Endothelial cell of umbilical vein (primary cell): ENCODE data around the gene SLC6A6. TPM values are rescaled to one million over a fixed set of nuclear protein-coding genes. Genes with fewer than 3 reads are reported as not detected.

Experiments used
- BruUV-seq: library from RNA; stranded (reverse); fragments of 400-500 nt; replicated peaks from 2 replicates; lab custom pipeline; 2021; lab: Mats Ljungman, UMichigan
- CTCF ChIA-PET: fragments of 300-600, 350-600 bp; sonication (Branson Sonifier 250); formaldehyde crosslinking; loops from one replicate; lab custom pipeline; 2021; ENCODE audit warnings: antibody characterized with exemption, inconsistent platforms; lab: Charles Lee
- POLR2A ChIA-PET: fragments of 300-600, 350-600 bp; sonication (Branson Sonifier 250); formaldehyde crosslinking; loops from one replicate; lab custom pipeline; 2021; ENCODE audit warnings: antibody characterized with exemption, inconsistent platforms; lab: Charles Lee
- DNase-seq: peaks from one replicate; pipeline ENCODE4 v3.0.0-alpha.2; 2011; ENCODE audit warnings: low read depth, low spot score
- FAIRE-seq: peaks from 2 replicates; lab custom pipeline; 2011; peaks lifted over from hg19 to GRCh38; lab: Jason Lieb, UNC
- H2AFZ ChIP-seq: 2 replicates; pipeline ENCODE4 v1.6.0; 2012; ENCODE audit warnings: low read depth, low read length, control low read depth, inconsistent platforms
- H3K27ac ChIP-seq: 2 replicates; pipeline ENCODE4 v1.5.1; 2011; ENCODE audit warnings: low read depth, mild to moderate bottlenecking, control low read depth, low read length, moderate library complexity; ENCODE audit not compliant: insufficient read depth
- H3K27me3 ChIP-seq, 2 experiments: 2 replicates each; pipeline versions ENCODE4 v1.6.0 to v1.6.1; 2011; ENCODE audit warnings: low read length in 2 of 2, mixed read lengths in 1 of 2; ENCODE audit not compliant: control insufficient read depth in 2 of 2, insufficient read depth in 2 of 2
- H3K36me3 ChIP-seq, 2 experiments: 2 replicates in 1 of 2; 3 replicates in 1 of 2; pipeline ENCODE4 v1.5.1; 2011; ENCODE audit warnings: low read length in 2 of 2, mild to moderate bottlenecking in 1 of 2, moderate library complexity in 1 of 2; ENCODE audit not compliant: control insufficient read depth in 2 of 2, insufficient read depth in 2 of 2; ENCODE audit errors: extremely low read depth in 1 of 2
- H3K4me1 ChIP-seq: 3 replicates; pipeline ENCODE4 v1.5.1; 2011; ENCODE audit warnings: mild to moderate bottlenecking, low read length; ENCODE audit not compliant: control insufficient read depth, insufficient read depth; ENCODE audit errors: extremely low read depth
- H3K4me2 ChIP-seq: 2 replicates; pipeline ENCODE4 v1.6.1; 2011; ENCODE audit warnings: low read length, control low read depth, mixed read lengths; ENCODE audit not compliant: insufficient read depth
- H3K4me3 ChIP-seq, 3 experiments: fragments of 200-600 bp in 1 of 3; sonication (generic), shearing (Covaris generic) in 1 of 3; replicated peaks in 1 of 3; 2 replicates each; pipeline ENCODE4 v1.5.1; 2011 to 2016; ENCODE audit warnings: control low read depth in 3 of 3, low read length in 3 of 3, mild to moderate bottlenecking in 2 of 3, inconsistent platforms in 1 of 3, low read depth in 1 of 3, moderate library complexity in 1 of 3; ENCODE audit not compliant: insufficient read depth in 1 of 3
- H3K79me2 ChIP-seq: 2 replicates; pipeline ENCODE4 v1.6.0; 2012; ENCODE audit warnings: low read length, inconsistent platforms; ENCODE audit not compliant: control insufficient read depth, insufficient read depth
- H3K9ac ChIP-seq: replicated peaks from 2 replicates; pipeline ENCODE3; 2011; ENCODE audit warnings: low read length, control low read depth; ENCODE audit not compliant: insufficient read depth; ENCODE audit errors: extremely low read depth
- H3K9me1 ChIP-seq: replicated peaks from 3 replicates; pipeline ENCODE4 v1.6.0; 2011; ENCODE audit warnings: mild to moderate bottlenecking, low read length; ENCODE audit not compliant: control insufficient read depth, insufficient read depth; ENCODE audit errors: extremely low read depth
- H3K9me3 ChIP-seq: replicated peaks from 2 replicates; pipeline ENCODE4 v1.5.1; 2012; ENCODE audit warnings: low read length, inconsistent platforms; ENCODE audit not compliant: control insufficient read depth, insufficient read depth
- H4K20me1 ChIP-seq: replicated peaks from 2 replicates; pipeline ENCODE3; 2011; ENCODE audit warnings: mild to moderate bottlenecking, low read length; ENCODE audit not compliant: control insufficient read depth, insufficient read depth; ENCODE audit errors: extremely low read depth
- CTCF ChIP-seq, 2 donors: IDR thresholded peaks; 1 replicate in 1 of 2; 2 replicates in 1 of 2; pipeline ENCODE4 v1.5.1; 2011; ENCODE audit warnings: low read length in 2 of 2, mild to moderate bottlenecking in 2 of 2, moderate library complexity in 2 of 2, control low read depth in 1 of 2, inconsistent platforms in 1 of 2, low read depth in 1 of 2; ENCODE audit not compliant: insufficient read depth in 1 of 2; ENCODE audit errors: extremely low read depth in 1 of 2
- EZH2 ChIP-seq: IDR thresholded peaks from 2 replicates; pipeline ENCODE4 v1.6.1; 2012; ENCODE audit warnings: borderline replicate concordance, low read depth, mild to moderate bottlenecking, moderate library complexity, low read length, inconsistent platforms; ENCODE audit not compliant: severe bottlenecking
- FOS ChIP-seq: IDR thresholded peaks from 2 replicates; pipeline ENCODE4 v1.6.1; 2011; ENCODE audit warnings: mild to moderate bottlenecking, low read length, moderate library complexity, borderline replicate concordance; ENCODE audit not compliant: insufficient read depth
- GATA2 ChIP-seq: IDR thresholded peaks from 2 replicates; pipeline ENCODE4 v1.7.0; 2011; ENCODE audit warnings: low read depth, mild to moderate bottlenecking, moderate library complexity, mixed read lengths, low read length; ENCODE audit not compliant: insufficient read length, insufficient read depth
- JUN ChIP-seq: IDR thresholded peaks from 2 replicates; pipeline ENCODE4 v1.6.1; 2011; ENCODE audit warnings: borderline replicate concordance, low read depth; ENCODE audit not compliant: insufficient read length, insufficient read depth
- MAX ChIP-seq: IDR thresholded peaks from 2 replicates; pipeline ENCODE4 v1.6.1; 2011; ENCODE audit not compliant: insufficient read depth, insufficient read length
- MYC ChIP-seq: IDR thresholded peaks from one replicate; pipeline ENCODE4 v1.6.1; 2011; ENCODE audit warnings: mild to moderate bottlenecking, low read depth, low read length
- POLR2A ChIP-seq: IDR thresholded peaks from 2 replicates; pipeline ENCODE4 v1.6.1; 2012; ENCODE audit warnings: low read depth, mild to moderate bottlenecking, control low read depth, low read length
- POLR2AphosphoS5 ChIP-seq: IDR thresholded peaks from 2 replicates; pipeline ENCODE4 v1.6.1; 2012; ENCODE audit warnings: low read depth, mild to moderate bottlenecking, control low read depth, low read length, moderate library complexity; ENCODE audit not compliant: insufficient read depth
- dilution Hi-C: fragments of 300-500 bp; cut with MboI; formaldehyde crosslinking; loops from one replicate; pipeline ENCODE4 v1.15.0; 2019; ENCODE audit warnings: low sequenced_read_pairs; ENCODE audit not compliant: extremely low pct_ligation_motif_present
- intact Hi-C: fragments of 100-400 bp; cut with micrococcal nuclease; formaldehyde crosslinking; loops from one replicate; pipeline ENCODE4 v1.10.0; 2022
- polyA plus RNA-seq, 4 experiments: library from polyadenylated mRNA; depleted of rRNA in 3 of 4; stranded (reverse) in 3 of 4; unstranded in 1 of 4; fragments of >200 nt; gene quantifications; 2 replicates each; pipeline versions ENCODE4 v1.2.1 to v1.2.3, GENCODE V29; 2011 to 2012; ENCODE audit warnings: missing spikeins in 1 of 4
- total RNA-seq: library from RNA; stranded (reverse); gene quantifications from 2 replicates; pipeline ENCODE4 v1.2.3, GENCODE V29; 2021

SLC6A6 gene
- total and polyA plus RNA-seq, 2 donors (not counting 3 experiments of a cell fraction or from before 2014, with no cell fraction given): 25.7 to 38.0 TPM

DNA sequence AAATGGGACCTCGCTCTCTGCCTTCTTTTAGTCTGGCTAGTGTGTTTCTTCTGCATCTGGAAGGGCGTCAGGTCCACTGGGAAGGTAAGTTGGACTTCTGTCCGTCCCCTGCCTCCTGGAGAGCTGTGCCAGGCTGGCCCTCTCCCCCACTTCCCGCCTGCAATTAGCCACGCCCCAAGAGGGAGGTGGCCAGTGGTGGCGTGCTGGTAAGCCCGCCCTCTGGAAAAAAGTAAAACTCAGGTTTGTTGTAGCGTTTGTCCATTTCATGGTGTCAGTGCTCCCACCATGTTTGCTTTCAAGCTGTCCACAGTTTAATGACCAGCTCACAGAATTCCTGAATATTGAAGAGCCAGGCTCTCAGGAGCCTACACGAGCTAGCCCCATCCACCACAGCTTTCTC lies 55.6 kb downstream of the SLC6A6 start:
- no peak for DNase-seq

More for the DNA sequence above, 55.6 kb downstream of the SLC6A6 start:
- no peaks in the 10 kb centered on the region for H3K36me3 ChIP-seq
- H3K27ac ChIP-seq: no peak overlapping the region
- H3K9me1 ChIP-seq: no peaks in the 10 kb centered on the region
- CTCF ChIA-PET: interaction anchor here (1.2 to 2.3 kb wide), 8 partner anchors 9 to 255 kb away, joined by 4 to 11 read pairs (median 4); partner anchors contain the start of gene SLC6A6
- no peak overlapping the region for H3K9ac ChIP-seq
- TF ChIP-seq EZH2: no peak
- TF ChIP-seq CTCF (IDR thresholded peaks at IDR 0.05; ENCODE audit: extremely low read depth in 1 of 2, insufficient read depth in 1 of 2, low read depth in 1 of 2, low read length in 2 of 2): no peak
- TF ChIP-seq MYC: no peak
- no peak for TF ChIP-seq MAX
- TF ChIP-seq POLR2A: no peak
- TF ChIP-seq GATA2: no peak
- no peak for TF ChIP-seq JUN
- no peak for TF ChIP-seq POLR2AphosphoS5
- TF ChIP-seq FOS: no peak
- BruUV-seq: no TSS peak
- POLR2A ChIA-PET: interaction anchor here (1.6 kb wide), 1 partner anchor 279 kb away, joined by 3 read pairs; the partner anchor contains the start of gene LSM3
- H3K4me1 ChIP-seq: peaks cover 48% of the 10 kb centered on the region
- dilution Hi-C loops (no loop called here), intact Hi-C loops (no loop called here)
- no peak overlapping the region for H3K4me3 ChIP-seq
- no peaks in the 10 kb centered on the region for H3K9me3 ChIP-seq
- H3K27me3 ChIP-seq: no peaks in the 10 kb centered on the region
- no peaks in the 10 kb centered on the region for H3K79me2 ChIP-seq
- no peak overlapping the region for H3K4me2 ChIP-seq
- no peak overlapping the region for H2AFZ ChIP-seq
- no peaks in the 10 kb centered on the region for H4K20me1 ChIP-seq
- peak; percentile 33 for FAIRE-seq
